ENCODE measurements around the gene COL18A1. TPM values are rescaled to one million over a fixed set of nuclear protein-coding genes. Genes with fewer than 3 reads are reported as not detected.
A peak's percentile ranks its signal among the peaks of the same experiment; 100 is the strongest.
"Not testable (repeated sequence)": the region's sequence is repeated elsewhere in the genome, so short reads cannot be mapped to it uniquely, and the experiment has no call there.

The COL18A1 gene
- total and polyA plus RNA-seq, 2 experiments from 2014 or later = 97.1 to 140 TPM

GRCh38 chr21:45528981-45529784 is 124.2 kb downstream of the COL18A1 start:
- WGBS (ENCODE audit: low lambda C conversion rate, missing lambda C conversion rate) = 88% methylated on average over 19 of the region's 20 CpGs
- no peak overlapping the region for H3K4me2 ChIP-seq
- DNase-seq (ENCODE audit: low spot score) = peak; percentile 40

DNA sequence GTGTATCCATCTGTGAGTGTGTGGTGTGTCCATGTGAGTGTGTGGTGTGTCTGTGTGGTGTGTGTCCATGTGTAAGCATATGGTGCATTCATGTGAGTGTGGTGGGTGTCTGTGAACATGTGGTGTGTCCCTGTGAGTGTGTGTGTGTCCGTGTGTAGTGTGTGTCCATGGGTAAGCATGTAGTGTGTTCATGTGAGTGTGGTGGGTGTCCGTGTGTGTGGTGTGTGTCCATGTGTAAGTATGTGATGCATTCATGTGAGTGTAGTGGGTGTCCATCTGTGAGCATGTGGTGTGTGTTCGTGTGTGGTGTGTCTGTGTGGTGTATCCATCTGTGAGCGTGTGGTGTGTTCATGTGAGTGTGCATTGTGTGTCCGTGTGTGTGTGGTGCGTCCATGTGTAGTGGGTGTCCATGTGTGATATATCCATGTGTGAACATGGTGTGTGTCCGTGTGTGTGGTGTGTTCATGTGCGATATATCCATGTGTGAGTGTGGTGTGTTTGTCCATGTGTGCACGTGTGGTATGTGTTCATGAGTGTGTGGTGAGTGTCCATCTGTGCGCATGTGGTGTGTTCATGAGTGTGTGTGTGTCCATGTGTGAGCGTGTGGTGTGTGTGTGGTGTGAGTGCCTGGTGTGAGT is 124.9 kb downstream of the COL18A1 start:
- H3K4me2 ChIP-seq = no peak overlapping the region
- DNase-seq (ENCODE audit: low spot score) = no peak
- no peak overlapping the region for H3K4me3 ChIP-seq
- H3K36me3 ChIP-seq (replicated peaks; ENCODE audit: insufficient read depth, low read depth) = no peaks in the 10 kb centered on the region
- no peaks in the 10 kb centered on the region for H4K20me1 ChIP-seq (ENCODE audit: insufficient read depth, poor library complexity, severe bottlenecking)
- no peaks in the 10 kb centered on the region for H3K9me3 ChIP-seq (ENCODE audit: low read depth)
- no peak overlapping the region for H3K27ac ChIP-seq
- H3K27me3 ChIP-seq = no peaks in the 10 kb centered on the region
- H3K4me1 ChIP-seq (ENCODE audit: insufficient read depth) = peaks cover 10% of the 10 kb centered on the region
- no peak for TF ChIP-seq EZH2phosphoT487 (IDR thresholded peaks at IDR 0.05; ENCODE audit: low read depth, severe bottlenecking, unreplicated experiment)
- no peak for TF ChIP-seq CTCF (IDR thresholded peaks at IDR 0.05; ENCODE audit: poor library complexity)
- TF ChIP-seq EZH2 (IDR thresholded peaks at IDR 0.05; ENCODE audit: borderline replicate concordance) = no peak
- no peaks in the 10 kb centered on the region for H3K9me2 ChIP-seq (replicated peaks; ENCODE audit: insufficient read depth)
- H2AFZ ChIP-seq = no peak overlapping the region
- WGBS (ENCODE audit: low lambda C conversion rate, missing lambda C conversion rate) = 99% methylated on average over 11 of the region's 11 CpGs
- no peaks in the 10 kb centered on the region for H3K79me2 ChIP-seq

More at GRCh38 chr21:45528981-45529784, 124.2 kb downstream of the COL18A1 start:
- H3K4me1 ChIP-seq (ENCODE audit: insufficient read depth) = peaks cover 3% of the 10 kb centered on the region
- H3K27ac ChIP-seq = no peak overlapping the region
- no peaks in the 10 kb centered on the region for H3K9me2 ChIP-seq (replicated peaks; ENCODE audit: insufficient read depth)
- H3K79me2 ChIP-seq = no peaks in the 10 kb centered on the region
- H4K20me1 ChIP-seq (ENCODE audit: insufficient read depth, poor library complexity, severe bottlenecking) = no peaks in the 10 kb centered on the region
- H3K9me3 ChIP-seq (ENCODE audit: low read depth) = no peaks in the 10 kb centered on the region
- TF ChIP-seq EZH2phosphoT487 (IDR thresholded peaks at IDR 0.05; ENCODE audit: low read depth, severe bottlenecking, unreplicated experiment) (no peak), EZH2 (IDR thresholded peaks at IDR 0.05; ENCODE audit: borderline replicate concordance) (no peak), CTCF (IDR thresholded peaks at IDR 0.05; ENCODE audit: poor library complexity) (no peak)
- H3K27me3 ChIP-seq = no peaks in the 10 kb centered on the region
- no peak overlapping the region for H2AFZ ChIP-seq
- no peak overlapping the region for H3K4me3 ChIP-seq
- no peaks in the 10 kb centered on the region for H3K36me3 ChIP-seq (replicated peaks; ENCODE audit: insufficient read depth, low read depth)

- TF ChIP-seq EZH2 (IDR thresholded peaks at IDR 0.05; ENCODE audit: borderline replicate concordance) (no peak), CTCF (IDR thresholded peaks at IDR 0.05; ENCODE audit: poor library complexity) (no peak), EZH2phosphoT487 (IDR thresholded peaks at IDR 0.05; ENCODE audit: low read depth, severe bottlenecking, unreplicated experiment) (no peak)
- Histone ChIP-seq H2AFZ (no peak overlapping the region), H4K20me1 (ENCODE audit: insufficient read depth, poor library complexity, severe bottlenecking) (no peaks in the 10 kb centered on the region), H3K4me1 (ENCODE audit: insufficient read depth) (peaks cover 10% of the 10 kb centered on the region), H3K9me2 (replicated peaks; ENCODE audit: insufficient read depth) (no peaks in the 10 kb centered on the region), H3K79me2 (no peaks in the 10 kb centered on the region), H3K36me3 (replicated peaks; ENCODE audit: insufficient read depth, low read depth) (no peaks in the 10 kb centered on the region), H3K4me2 (no peak overlapping the region), H3K9me3 (ENCODE audit: low read depth) (no peaks in the 10 kb centered on the region), H3K4me3 (no peak overlapping the region), H3K27me3 (no peaks in the 10 kb centered on the region), H3K27ac (no peak overlapping the region)
- 98% methylated on average over 36 of the region's 50 CpGs for WGBS (ENCODE audit: low lambda C conversion rate, missing lambda C conversion rate)
- DNase-seq (ENCODE audit: low spot score) = no peak
Observed at GRCh38 chr21:45530423-45531113, 125.6 kb downstream of the COL18A1 start.

- H3K27me3 ChIP-seq; H3K27ac ChIP-seq; H3K4me2 ChIP-seq; H3K9me2 ChIP-seq (replicated peaks; ENCODE audit: insufficient read depth); H3K4me3 ChIP-seq; H4K20me1 ChIP-seq (ENCODE audit: insufficient read depth, poor library complexity, severe bottlenecking); H3K4me1 ChIP-seq (ENCODE audit: insufficient read depth); H3K9me3 ChIP-seq (ENCODE audit: low read depth); H3K79me2 ChIP-seq; H2AFZ ChIP-seq; DNase-seq (ENCODE audit: low spot score); H3K36me3 ChIP-seq (replicated peaks; ENCODE audit: insufficient read depth, low read depth): not testable (repeated sequence)
- no CpG with 5 or more reads among the region's 17 CpGs for WGBS (ENCODE audit: low lambda C conversion rate, missing lambda C conversion rate)
Observed at GRCh38 chr21:45531114-45531392, 126.1 kb downstream of the COL18A1 start.

All from hepatocyte (in vitro differentiated cells).